H7 (cell line): Measurements from ENCODE around the gene SLC2A9. TPM values are rescaled to one million over a fixed set of nuclear protein-coding genes. Genes with fewer than 3 reads are reported as not detected.

ENCODE experiments used
- DNase-seq: peaks from one replicate; pipeline ENCODE4 v3.0.0; 2012
- H3K27me3 ChIP-seq: 2 replicates; pipeline ENCODE4 v1.6.0; 2011; ENCODE audit warnings: mild to moderate bottlenecking, low read length; ENCODE audit not compliant: control insufficient read depth, insufficient read depth
- H3K36me3 ChIP-seq: replicated peaks from 2 replicates; pipeline ENCODE4 v1.5.1; 2011; ENCODE audit warnings: low read length; ENCODE audit not compliant: control insufficient read depth, insufficient read depth
- H3K4me3 ChIP-seq: 2 replicates; pipeline ENCODE4 v1.5.1; 2011; ENCODE audit warnings: low read depth, mild to moderate bottlenecking, control low read depth, low read length, moderate library complexity; ENCODE audit not compliant: insufficient read depth
- total RNA-seq: library from RNA; depleted of rRNA; stranded (reverse); fragments of >200 nt; shearing (Covaris generic); gene quantifications from 2 replicates; pipeline ENCODE4 v1.2.3, GENCODE V29; 2014

Gene SLC2A9
- total RNA-seq, 1 experiment from 2014 or later, result not detected

- Histone ChIP-seq H3K4me3 (peak overlapping the region; percentile 46), H3K27me3 (peaks cover 6% of the 10 kb centered on the region), H3K36me3 (no peaks in the 10 kb centered on the region)
- DNase-seq, result peak; percentile 98
Observed at GRCh38 chr4:10018818-10019461, 2.4 kb downstream of the SLC2A9 start.

GRCh38 chr4:10017037-10017893, 4.0 kb downstream of the SLC2A9 start:
- Histone ChIP-seq H3K27me3 (peaks cover 6% of the 10 kb centered on the region), H3K36me3 (no peaks in the 10 kb centered on the region), H3K4me3 (no peak overlapping the region)
- no peak for DNase-seq

DNA sequence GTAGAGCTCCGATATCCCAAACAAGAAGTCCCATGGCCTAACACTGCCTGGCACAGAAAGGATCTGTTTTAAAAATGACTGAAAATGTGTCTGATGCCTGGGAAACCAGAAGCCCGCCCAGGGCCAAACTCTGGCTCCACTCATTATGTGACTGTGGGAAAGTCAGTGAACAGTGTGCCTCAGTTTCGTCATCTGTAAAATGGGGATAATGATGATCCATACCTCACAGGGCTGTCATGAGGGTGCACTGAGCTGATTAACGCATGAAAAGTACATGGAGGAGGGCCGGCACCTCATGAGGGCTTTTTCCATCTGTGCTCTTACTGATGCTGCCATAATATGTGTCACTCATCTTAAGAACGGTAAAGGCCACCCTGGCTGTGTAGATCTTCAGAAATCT, 5.1 kb downstream of the SLC2A9 start:
- peaks cover 6% of the 10 kb centered on the region for H3K27me3 ChIP-seq
- no peak overlapping the region for H3K4me3 ChIP-seq
- DNase-seq, result no peak
- H3K36me3 ChIP-seq, result no peaks in the 10 kb centered on the region

DNA sequence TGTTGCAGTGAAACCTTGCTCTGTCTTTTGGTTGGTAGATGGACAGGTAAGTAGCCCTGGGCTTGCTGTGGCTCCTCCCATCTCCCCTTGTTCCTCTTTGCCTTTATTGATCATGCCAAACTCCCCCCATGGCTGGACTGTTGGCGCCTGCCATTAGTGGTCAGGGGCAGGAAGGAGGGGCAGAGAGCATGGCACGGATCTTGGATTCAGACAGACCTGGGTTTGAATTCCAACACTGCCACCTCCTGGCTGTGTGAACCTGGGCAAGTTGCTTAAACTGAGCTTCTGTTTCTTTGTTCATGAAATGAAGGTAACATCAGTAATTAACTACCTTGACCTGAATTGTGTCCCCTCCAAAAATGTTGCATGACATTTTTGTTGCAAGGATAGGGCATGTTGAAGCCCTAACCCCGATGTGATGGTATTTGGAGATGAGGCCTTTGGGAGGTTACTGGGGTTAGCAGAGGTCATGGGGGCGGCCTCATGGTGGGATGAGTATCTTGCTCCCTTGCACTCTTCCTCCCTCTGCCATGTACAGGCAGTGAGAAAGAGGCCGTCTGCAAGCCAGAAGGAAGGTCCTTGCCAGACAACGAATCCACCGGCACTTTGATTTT, 6.0 kb downstream of the SLC2A9 start:
- DNase-seq, result peak; percentile 68
- Histone ChIP-seq H3K27me3 (peaks cover 6% of the 10 kb centered on the region), H3K36me3 (no peaks in the 10 kb centered on the region), H3K4me3 (no peak overlapping the region)

GRCh38 chr4:10013722-10014121, 7.6 kb downstream of the SLC2A9 start:
- DNase-seq, result peak; percentile 80
- H3K27me3 ChIP-seq, result no peaks in the 10 kb centered on the region; the same call in 1 of the 2 replicates
- no peaks in the 10 kb centered on the region for H3K36me3 ChIP-seq
- H3K4me3 ChIP-seq, result no peak overlapping the region

DNA sequence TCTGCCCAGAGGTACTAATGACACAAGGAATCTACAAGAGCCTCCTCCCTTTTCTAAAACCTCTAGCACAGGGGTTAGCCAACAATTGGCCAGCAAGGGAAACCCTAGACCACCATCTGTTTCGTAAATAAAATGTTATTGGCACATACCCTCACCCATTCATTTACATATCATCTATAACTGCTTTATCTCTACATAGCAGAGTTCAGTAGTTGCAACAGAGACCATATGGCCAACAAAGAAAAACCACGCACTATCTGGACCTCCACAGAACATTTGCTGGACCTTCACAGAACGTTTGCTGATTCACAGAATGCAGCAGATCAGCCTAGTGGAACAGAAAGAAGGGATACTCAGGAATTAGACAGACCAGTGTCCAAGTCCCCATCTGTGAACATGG, 9.4 kb downstream of the SLC2A9 start:
- no peaks in the 10 kb centered on the region; the same call in 1 of the 2 replicates for H3K27me3 ChIP-seq
- H3K36me3 ChIP-seq, result no peaks in the 10 kb centered on the region
- no peak for DNase-seq
- H3K4me3 ChIP-seq, result no peak overlapping the region

GRCh38 chr4:10011277-10011676, 10.0 kb downstream of the SLC2A9 start:
- Histone ChIP-seq H3K27me3 (no peaks in the 10 kb centered on the region; the same call in 1 of the 2 replicates), H3K4me3 (no peak overlapping the region), H3K36me3 (no peaks in the 10 kb centered on the region)
- DNase-seq, result no peak

DNA sequence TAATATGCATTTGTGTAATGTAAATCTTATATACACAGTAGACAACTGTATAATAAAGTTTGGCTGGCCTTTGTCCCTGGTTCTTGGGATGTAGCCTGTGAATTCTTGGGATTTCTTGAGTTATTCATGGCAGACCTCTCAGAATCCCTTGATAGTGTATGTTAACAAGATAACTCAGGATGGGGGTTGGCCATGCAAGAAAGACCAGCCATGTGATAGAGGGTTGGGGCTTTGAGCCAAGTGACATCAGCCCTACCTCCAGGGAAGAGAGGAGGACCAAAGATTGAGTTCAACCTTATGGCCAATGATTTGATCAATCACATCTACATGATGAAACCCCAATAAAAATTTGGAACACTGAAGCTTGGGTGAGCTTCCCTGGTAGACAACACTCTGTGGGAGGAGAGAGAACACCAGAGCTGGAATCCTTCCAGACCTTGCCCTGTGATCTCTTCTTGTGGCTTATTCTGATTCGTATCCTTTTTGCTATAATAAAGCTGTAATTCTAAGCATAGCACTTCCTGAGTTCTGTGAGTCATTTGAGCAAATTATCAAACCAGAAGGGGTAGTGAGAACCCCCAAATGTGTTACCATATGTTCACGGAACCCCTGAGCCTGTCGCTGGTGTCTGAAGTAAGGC, 11.3 kb downstream of the SLC2A9 start:
- H3K27me3 ChIP-seq, result no peaks in the 10 kb centered on the region; the same call in none of the 2 replicates
- DNase-seq, result no peak
- no peaks in the 10 kb centered on the region for H3K36me3 ChIP-seq
- H3K4me3 ChIP-seq, result no peak overlapping the region

DNA sequence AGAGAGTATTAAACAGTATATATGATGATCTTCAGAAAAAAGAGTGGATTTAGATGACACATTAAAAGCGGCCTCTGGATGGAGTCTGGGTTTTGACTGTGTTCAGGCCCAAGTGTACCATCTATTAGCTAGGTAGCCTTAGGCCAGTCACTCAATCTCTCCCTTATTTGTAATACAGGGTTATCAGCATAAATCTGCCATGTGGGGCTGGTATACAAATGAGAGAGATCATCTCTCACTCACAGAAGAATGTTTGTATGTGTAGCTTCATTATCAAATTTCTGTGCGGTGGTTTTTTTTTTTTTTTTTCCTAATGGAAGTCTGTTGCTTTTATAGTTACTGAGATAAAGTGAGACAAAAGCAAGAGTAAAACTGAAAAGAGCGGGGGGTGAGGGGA, 12.7 kb downstream of the SLC2A9 start:
- no peak overlapping the region for H3K4me3 ChIP-seq

GRCh38 chr4:10007793-10008608, 13.3 kb downstream of the SLC2A9 start:
- no peak overlapping the region for H3K4me3 ChIP-seq
- H3K36me3 ChIP-seq, result no peaks in the 10 kb centered on the region
- no peak for DNase-seq
- H3K27me3 ChIP-seq, result no peaks in the 10 kb centered on the region; the same call in 1 of the 2 replicates

More for the DNA sequence above, 12.7 kb downstream of the SLC2A9 start:
- Histone ChIP-seq H3K36me3 (no peaks in the 10 kb centered on the region), H3K27me3 (no peaks in the 10 kb centered on the region; the same call in 1 of the 2 replicates)
- DNase-seq, result no peak

DNA sequence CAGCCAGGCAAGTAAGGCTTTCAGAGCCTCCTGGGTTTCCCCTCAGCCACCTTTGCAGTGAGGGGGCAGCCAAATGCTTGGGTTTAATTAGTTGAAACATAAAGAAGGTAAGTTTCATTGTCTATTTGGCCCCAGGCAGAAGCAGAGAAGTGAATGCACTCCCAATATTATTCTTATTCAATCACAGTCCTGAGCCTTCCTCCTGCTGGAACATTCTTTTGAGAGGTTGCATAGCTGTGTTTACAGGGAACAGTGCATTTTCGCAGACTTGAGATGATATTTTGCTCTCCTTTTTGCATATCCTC, 13.9 kb downstream of the SLC2A9 start:
- H3K36me3 ChIP-seq, result no peaks in the 10 kb centered on the region
- no peak for DNase-seq
- H3K4me3 ChIP-seq, result no peak overlapping the region
- no peaks in the 10 kb centered on the region; the same call in 1 of the 2 replicates for H3K27me3 ChIP-seq

DNA sequence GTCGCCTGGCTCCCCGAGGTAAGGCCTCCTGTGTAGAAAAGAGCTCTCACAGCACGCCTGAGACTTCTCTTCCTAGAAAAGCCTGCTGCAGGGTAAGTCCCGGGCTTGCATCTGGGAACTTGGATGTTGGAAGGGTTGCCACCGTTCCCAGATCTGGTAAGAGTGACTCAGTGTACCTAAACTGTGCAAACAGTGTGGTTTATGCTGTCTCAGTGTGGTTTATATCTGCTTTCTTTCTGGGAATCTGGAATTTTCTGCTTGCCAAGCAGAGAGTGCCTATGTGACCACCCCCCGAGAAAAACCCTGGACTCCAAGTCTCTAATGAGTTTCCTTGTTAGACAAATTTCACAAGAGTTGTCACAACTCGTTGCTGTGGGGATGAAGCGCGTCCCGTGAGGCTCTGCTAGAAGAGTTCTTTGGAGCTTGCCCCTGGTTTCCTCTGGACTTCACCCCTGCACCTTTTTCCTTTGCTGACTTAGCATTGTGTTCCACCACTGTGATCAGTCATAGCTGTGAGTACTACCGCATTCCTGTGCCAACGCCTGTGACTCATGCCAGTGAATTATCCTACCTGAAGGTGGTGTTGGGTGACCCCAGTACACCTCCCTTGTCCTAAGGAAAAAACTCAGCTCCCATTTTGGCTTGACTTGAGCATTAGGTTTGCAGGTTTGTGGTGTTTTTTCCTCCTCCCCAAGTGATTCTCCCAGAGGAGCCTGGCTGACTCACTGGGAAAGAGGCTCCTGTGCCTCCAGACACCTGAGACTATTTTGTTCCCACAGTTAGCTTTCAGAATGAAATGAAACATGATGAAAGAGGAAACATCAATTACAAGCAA, 14.5 kb downstream of the SLC2A9 start:
- no peak for DNase-seq
- Histone ChIP-seq H3K4me3 (no peak overlapping the region), H3K27me3 (no peaks in the 10 kb centered on the region; the same call in 1 of the 2 replicates), H3K36me3 (no peaks in the 10 kb centered on the region)

DNA sequence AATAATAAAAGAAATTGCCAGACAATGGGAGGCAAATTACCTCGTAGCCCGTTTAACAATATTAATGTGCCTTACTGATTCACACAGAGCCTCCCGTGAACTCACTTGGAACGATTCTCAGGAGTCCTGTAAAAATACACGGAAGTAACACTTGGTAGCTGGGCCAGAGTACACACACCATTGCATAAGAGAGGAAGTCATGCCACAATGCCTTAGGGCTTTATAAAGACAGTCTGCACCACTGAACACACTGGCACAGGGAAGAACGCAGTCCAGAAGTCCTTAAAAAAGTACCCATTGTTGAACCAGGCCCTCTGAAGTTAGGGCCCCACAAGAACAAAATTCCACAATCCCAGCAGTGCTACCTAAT, 15.1 kb downstream of the SLC2A9 start:
- no peak for DNase-seq
- no peaks in the 10 kb centered on the region for H3K36me3 ChIP-seq
- no peak overlapping the region for H3K4me3 ChIP-seq
- H3K27me3 ChIP-seq, result no peaks in the 10 kb centered on the region; the same call in 1 of the 2 replicates
